A549 (cell line): ENCODE data around the gene ABCA1. TPM values are rescaled to one million over a fixed set of nuclear protein-coding genes. Genes with fewer than 3 reads are reported as not detected.

ENCODE experiments used
- ATAC-seq, 2 experiments: fragments of 200-7000 bp in 1 of 2; fragments of >200 bp in 1 of 2; cut with Nextera tagmentation in 1 of 2; cut with Tn5 transposase in 1 of 2; 3 replicates each; pipeline versions ENCODE4 v1.8.0 to v1.9.1; 2018 to 2020; ENCODE audit warnings: mild to moderate bottlenecking in 1 of 2, moderate library complexity in 1 of 2
- CTCF ChIA-PET: fragments of 300-600 bp; sonication (Branson Sonifier 250); formaldehyde crosslinking; extraction: SDS; loops from one replicate; lab custom pipeline; 2021; ENCODE audit warnings: antibody characterized with exemption, inconsistent platforms; lab: Yijun Ruan, JAX
- POLR2A ChIA-PET: fragments of 350-600 bp; formaldehyde crosslinking; extraction: SDS; loops from one replicate; lab custom pipeline; 2021; ENCODE audit warnings: antibody characterized with exemption, inconsistent platforms; lab: Yijun Ruan, JAX
- DNase-seq, 2 experiments: peaks; one replicate each; pipeline versions ENCODE4 v3.0.0 to v3.0.0-alpha.2; 2011 to 2016; ENCODE audit warnings: low read depth in 1 of 2, low spot score in 1 of 2
- FAIRE-seq: peaks from 2 replicates; lab custom pipeline; 2011; peaks lifted over from hg19 to GRCh38; lab: Jason Lieb, UNC
- H3K27ac ChIP-seq, 2 experiments: fragments of >200 bp; sonication (Bioruptor Twin); formaldehyde crosslinking; 3 replicates each; pipeline ENCODE4 v1.5.1; 2016 to 2017
- H3K4me1 ChIP-seq: fragments of >200 bp; sonication (Bioruptor Twin); formaldehyde crosslinking; 3 replicates; pipeline ENCODE4 v1.6.1; 2016
- H3K4me2 ChIP-seq: fragments of >200 bp; sonication (Bioruptor Twin); formaldehyde crosslinking; 3 replicates; pipeline ENCODE4 v1.6.1; 2016
- H3K4me3 ChIP-seq: fragments of >200 bp; sonication (Bioruptor Twin); formaldehyde crosslinking; 3 replicates; pipeline ENCODE4 v1.5.1; 2016
- H3K9me3 ChIP-seq: fragments of >200 bp; sonication (Bioruptor Twin); formaldehyde crosslinking; 3 replicates; pipeline ENCODE4 v1.6.1; 2016
- BHLHE40 ChIP-seq: IDR thresholded peaks from 2 replicates; pipeline ENCODE4 v1.6.1; 2012; ENCODE audit warnings: low read depth, low read length, inconsistent platforms
- CEBPB ChIP-seq, 2 experiments: fragments of >200 bp in 1 of 2; sonication (Bioruptor Twin) in 1 of 2; formaldehyde crosslinking in 1 of 2; IDR thresholded peaks; 2 replicates each; pipeline ENCODE4 v1.6.1; 2012 to 2016
- CHD2 ChIP-seq: fragments of 150-350 bp; IDR thresholded peaks from 2 replicates; pipeline ENCODE4 v1.6.1; 2014; ENCODE audit warnings: low read length; ENCODE audit not compliant: partially characterized antibody
- EHF ChIP-seq: fragments of 250-450 bp; sonication (Bioruptor Pico); IDR thresholded peaks from 2 replicates; pipeline ENCODE4 v1.5.0; 2020; ENCODE audit warnings: mild to moderate bottlenecking
- ELK1 ChIP-seq: fragments of 150-350 bp; IDR thresholded peaks from 2 replicates; pipeline ENCODE4 v1.6.1; 2014; ENCODE audit warnings: low read depth, mild to moderate bottlenecking, low read length
- EP300 ChIP-seq, 2 experiments: fragments of >200 bp; sonication (Bioruptor Twin); formaldehyde crosslinking; IDR thresholded peaks; 2 replicates in 1 of 2; 3 replicates in 1 of 2; pipeline ENCODE4 v1.6.1; 2016 to 2017
- ESRRA ChIP-seq: fragments of 150-350 bp; IDR thresholded peaks from 2 replicates; pipeline ENCODE4 v1.6.1; 2014; ENCODE audit warnings: mild to moderate bottlenecking, low read length, borderline replicate concordance
- FOSB ChIP-seq: fragments of 250-450 bp; sonication (Bioruptor Pico); IDR thresholded peaks from 2 replicates; pipeline ENCODE4 v1.5.0; 2020; ENCODE audit warnings: mild to moderate bottlenecking, moderate library complexity
- FOSL2 ChIP-seq, 2 experiments: fragments of 450-650 bp in 1 of 2; fragments of >200 bp in 1 of 2; sonication (Bioruptor Twin) in 1 of 2; formaldehyde crosslinking; IDR thresholded peaks; 2 replicates each; pipeline versions ENCODE4 v1.5.0 to v1.6.1; 2016 to 2020; ENCODE audit warnings: mild to moderate bottlenecking in 1 of 2, moderate library complexity in 1 of 2
- HMGXB4 ChIP-seq: fragments of 250-450 bp; sonication (Bioruptor Pico); IDR thresholded peaks from 2 replicates; pipeline ENCODE4 v1.5.0; 2021; ENCODE audit warnings: mild to moderate bottlenecking, moderate library complexity, borderline replicate concordance
- HOXB5 ChIP-seq: fragments of 250-450 bp; sonication (Bioruptor Pico); IDR thresholded peaks from 2 replicates; pipeline ENCODE4 v1.5.0; 2020; ENCODE audit warnings: mild to moderate bottlenecking, moderate library complexity
- JUNB ChIP-seq: fragments of >200 bp; sonication (Bioruptor Twin); formaldehyde crosslinking; IDR thresholded peaks from 2 replicates; pipeline ENCODE4 v1.6.1; 2016
- KDM1A ChIP-seq: fragments of 200-600 bp; sonication (generic); IDR thresholded peaks from 2 replicates; pipeline ENCODE4 v1.6.1; 2016; ENCODE audit warnings: low read depth, mild to moderate bottlenecking
- KDM5A ChIP-seq: fragments of 200-600 bp; sonication (generic); IDR thresholded peaks from 2 replicates; pipeline ENCODE4 v1.6.1; 2016; ENCODE audit warnings: antibody characterized with exemption, mild to moderate bottlenecking
- MAFK ChIP-seq: fragments of 450-650 bp; IDR thresholded peaks from 2 replicates; pipeline ENCODE4 v1.6.1; 2014; ENCODE audit not compliant: partially characterized antibody
- NR3C1 ChIP-seq: fragments of >200 bp; sonication (Bioruptor Twin); formaldehyde crosslinking; IDR thresholded peaks from 3 replicates; pipeline ENCODE4 v1.6.1; 2017
- PBX3 ChIP-seq: IDR thresholded peaks from 2 replicates; pipeline ENCODE4 v1.6.1; 2012
- POLR2AphosphoS2 ChIP-seq: conservative IDR thresholded peaks from 2 replicates; pipeline ENCODE4 v1.6.1; 2012; ENCODE audit warnings: low read length, improper control_type of control experiment, inconsistent platforms
- RAD21 ChIP-seq, 2 experiments: fragments of >200 bp in 1 of 2; sonication (Bioruptor Twin) in 1 of 2; formaldehyde crosslinking in 1 of 2; IDR thresholded peaks in 1 of 2; conservative IDR thresholded peaks in 1 of 2; 2 replicates in 1 of 2; 3 replicates in 1 of 2; pipeline ENCODE4 v1.6.1; 2012 to 2018; ENCODE audit warnings: inconsistent platforms in 1 of 2
- REST ChIP-seq: fragments of 200-600 bp; sonication (generic); IDR thresholded peaks from 2 replicates; pipeline ENCODE4 v1.6.1; 2016; ENCODE audit warnings: antibody characterized with exemption, mild to moderate bottlenecking, moderate library complexity
- RFX5 ChIP-seq: fragments of 450-650 bp; IDR thresholded peaks from 2 replicates; pipeline ENCODE4 v1.7.1; 2014; ENCODE audit warnings: antibody characterized with exemption, mild to moderate bottlenecking, moderate library complexity
- SREBF2 ChIP-seq: fragments of 450-650 bp; IDR thresholded peaks from 2 replicates; pipeline ENCODE4 v1.6.1; 2014; ENCODE audit warnings: mild to moderate bottlenecking, moderate library complexity
- TFCP2L1 ChIP-seq: fragments of 250-450 bp; sonication (Bioruptor Pico); IDR thresholded peaks from 2 replicates; pipeline ENCODE4 v1.5.0; 2021; ENCODE audit warnings: mild to moderate bottlenecking
- ZNF302 ChIP-seq: fragments of 250-450 bp; sonication (Bioruptor Pico); IDR thresholded peaks from 2 replicates; pipeline ENCODE4 v1.9.0; 2021; ENCODE audit warnings: inconsistent platforms, mild to moderate bottlenecking, moderate library complexity
- WGBS: methylation state at CpG from one replicate; pipeline ENCODE4 v1.1.6; 2017; ENCODE audit errors: missing lambda C conversion rate; 5-methylcytosine and 5-hydroxymethylcytosine counted together
- polyA plus RNA-seq, 4 experiments: library from polyadenylated mRNA; depleted of rRNA in 3 of 4; stranded (reverse); fragments of >200 nt; fragmentation: RNase III in 1 of 4; extraction: RNeasy Plus Mini Kit Qiagen cat#74134 plus additional on column Dnase treatment in 1 of 4; gene quantifications; 2 replicates in 3 of 4; 3 replicates in 1 of 4; pipeline ENCODE4 v1.2.3, GENCODE V29; 2011 to 2017

ABCA1 gene
- polyA plus RNA-seq, 2 of the 4 experiments (the other 2 are of a cell fraction), result 3.6 to 12.0 TPM

- no peak for TF ChIP-seq REST
- no peak for TF ChIP-seq HOXB5
These were observed 74.8 kb downstream of the ABCA1 start (continued) for GRCh38 chr9:104853159-104853558.

- Histone ChIP-seq H3K27ac (no peak overlapping the region), H3K9me3 (no peaks in the 10 kb centered on the region), H3K4me1 (peaks cover 11% of the 10 kb centered on the region; the same call in 1 of the 3 replicates), H3K4me3 (no peak overlapping the region), H3K4me2 (no peak overlapping the region)
- ChIA-PET POLR2A (no interaction called here), CTCF (interaction anchor here (1.4 kb wide), 1 partner anchor 564 kb away, joined by 3 read pairs; no protein-coding TSS in a partner anchor)
- FAIRE-seq (no peak), ATAC-seq (no peak), DNase-seq (no peak)
- 91% methylated on average over 3 of the region's 3 CpGs for WGBS
- no peak for TF ChIP-seq HMGXB4 (CRISPR knock-in tag)
- TF ChIP-seq NR3C1, result no peak
- TF ChIP-seq SREBF2, result no peak
- no peak for TF ChIP-seq PBX3
- no peak for TF ChIP-seq EHF (CRISPR knock-in tag)
- no peak for TF ChIP-seq TFCP2L1 (CRISPR knock-in tag)
- no peak for TF ChIP-seq BHLHE40
These were observed 76.4 kb downstream of the ABCA1 start for GRCh38 chr9:104851546-104851920.

- H3K4me3 ChIP-seq, result no peak overlapping the region
- 78% methylated on average over 6 of the region's 6 CpGs for WGBS
- TF ChIP-seq KDM5A (no peak), KDM1A (no peak)
- TF ChIP-seq, all 56 proteins: peak for 0
- FAIRE-seq (no peak), ATAC-seq (no peak), DNase-seq (no peak)
- ChIA-PET POLR2A (no interaction called here), CTCF (interaction anchor here (1.4 kb wide), 1 partner anchor 565 kb away, joined by 3 read pairs; no protein-coding TSS in a partner anchor)
- Histone ChIP-seq H3K4me1 (peaks cover 11% of the 10 kb centered on the region; the same call in 1 of the 3 replicates), H3K9me3 (no peaks in the 10 kb centered on the region), H3K27ac (no peak overlapping the region), H3K4me2 (no peak overlapping the region)
These were observed 77.0 kb downstream of the ABCA1 start for GRCh38 chr9:104850786-104851545.

- no peak overlapping the region for H3K27ac ChIP-seq
- H3K9me3 ChIP-seq, result no peaks in the 10 kb centered on the region
- H3K4me1 ChIP-seq, result no peaks in the 10 kb centered on the region
- no peak for ATAC-seq
- DNase-seq, result no peak
- no peak overlapping the region for H3K4me3 ChIP-seq
- no peak for FAIRE-seq
- ChIA-PET CTCF (interaction anchor here (1.0 kb wide), 1 partner anchor 14 kb away, joined by 4 read pairs; no protein-coding TSS in a partner anchor), POLR2A (interaction anchor here (0.6 kb wide), 1 partner anchor 46 kb away, joined by 3 read pairs; no protein-coding TSS in a partner anchor)
- no peak overlapping the region for H3K4me2 ChIP-seq
- TF ChIP-seq CHD2 (no peak), POLR2AphosphoS2 (no peak), RAD21 (conservative IDR thresholded peaks at IDR 0.05 in 1 of 2, IDR thresholded peaks at IDR 0.05 in 1 of 2) (no peak), FOSB (no peak), JUNB (no peak), FOSL2 (IDR thresholded peaks at IDR 0.05) (no peak), FOSL2 (CRISPR knock-in tag; IDR thresholded peaks at IDR 0.05) (no peak), RFX5 (no peak), EP300 (IDR thresholded peaks at IDR 0.05) (no peak), ESRRA (no peak), CEBPB (IDR thresholded peaks at IDR 0.05) (no peak), BHLHE40 (no peak), ELK1 (no peak), MAFK (no peak), HOXB5 (no peak), ZNF302 (CRISPR knock-in tag) (no peak)
These were observed 78.9 kb downstream of the ABCA1 start for GRCh38 chr9:104849023-104849422.
